Measurements from ENCODE around the gene NXPE3. TPM values are rescaled to one million over a fixed set of nuclear protein-coding genes. Genes with fewer than 3 reads are reported as not detected.

The NXPE3 gene
- total and polyA plus RNA-seq, 10 of the 15 experiments (the other 5 are each of a cell fraction or from before 2014, with no cell fraction given), result 2.0 to 8.7 (median 5.2) TPM

DNA sequence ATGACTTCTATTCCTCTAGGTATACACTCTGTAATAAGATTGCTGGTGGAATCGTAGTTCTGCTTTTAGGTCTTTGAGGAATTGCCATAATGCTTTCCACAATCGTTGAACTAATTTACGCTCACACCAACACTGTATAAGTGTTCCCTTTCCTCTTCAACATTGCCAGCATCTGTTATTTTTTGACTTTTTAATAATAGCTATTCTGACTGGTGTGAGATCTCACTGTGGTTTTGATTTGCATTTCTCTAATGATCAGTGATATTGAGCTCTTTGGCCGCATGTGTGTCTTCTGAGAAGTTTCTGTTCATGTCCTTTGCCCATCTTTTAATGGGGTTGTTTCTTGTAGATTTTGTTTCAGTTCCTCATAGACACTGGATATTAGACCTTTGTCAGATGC is 12.8 kb downstream of the NXPE3 start (continued):
- TF ChIP-seq, protein P1, sequence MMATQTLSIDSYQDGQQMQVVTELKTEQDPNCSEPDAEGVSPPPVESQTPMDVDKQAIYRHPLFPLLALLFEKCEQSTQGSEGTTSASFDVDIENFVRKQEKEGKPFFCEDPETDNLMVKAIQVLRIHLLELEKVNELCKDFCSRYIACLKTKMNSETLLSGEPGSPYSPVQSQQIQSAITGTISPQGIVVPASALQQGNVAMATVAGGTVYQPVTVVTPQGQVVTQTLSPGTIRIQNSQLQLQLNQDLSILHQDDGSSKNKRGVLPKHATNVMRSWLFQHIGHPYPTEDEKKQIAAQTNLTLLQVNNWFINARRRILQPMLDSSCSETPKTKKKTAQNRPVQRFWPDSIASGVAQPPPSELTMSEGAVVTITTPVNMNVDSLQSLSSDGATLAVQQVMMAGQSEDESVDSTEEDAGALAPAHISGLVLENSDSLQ (IDR thresholded peaks at IDR 0.05), result peak; percentile 21; the same call in 1 of the 2 replicates
- TF ChIP-seq KDM1A (IDR thresholded peaks at IDR 0.05; ENCODE audit: borderline replicate concordance) (0 out of 2 replicates have a peak, but pooled peaks have one; percentile 11), SIN3A (IDR thresholded peaks at IDR 0.05; ENCODE audit: low read depth, low read length) (no peak), E4F1 (IDR thresholded peaks at IDR 0.05; ENCODE audit: borderline replicate concordance, partially characterized antibody) (no peak), HCFC1 (IDR thresholded peaks at IDR 0.05; ENCODE audit: low read length) (no peak), CHD1 (IDR thresholded peaks at IDR 0.05; ENCODE audit: low read depth, low read length) (no peak), BMI1 (IDR thresholded peaks at IDR 0.05; ENCODE audit: borderline replicate concordance) (peak; percentile 80; the same call in 1 of the 2 replicates), YBX1 (IDR thresholded peaks at IDR 0.05) (no peak), LARP7 (IDR thresholded peaks at IDR 0.05) (no peak), NFYA (IDR thresholded peaks at IDR 0.05; ENCODE audit: borderline replicate concordance, low read depth, low read length) (no peak), E2F4 (IDR thresholded peaks at IDR 0.05; ENCODE audit: low read depth, low read length) (no peak), PBX3 (IDR thresholded peaks at IDR 0.05; ENCODE audit: insufficient replicate concordance, low read depth, low read length) (no peak), EED (IDR thresholded peaks at IDR 0.05; ENCODE audit: low read depth) (no peak), HDAC2 (IDR thresholded peaks at IDR 0.05) (no peak), ZSCAN29 (IDR thresholded peaks at IDR 0.05) (no peak; the same call in 1 of the 2 replicates), SREBF1 (IDR thresholded peaks at IDR 0.05; ENCODE audit: low read length) (no peak), HDAC6 (IDR thresholded peaks at IDR 0.05; ENCODE audit: unreplicated experiment) (no peak), RUNX3 (IDR thresholded peaks at IDR 0.05; ENCODE audit: low read length) (peak; percentile 91), REST (IDR thresholded peaks at IDR 0.05; ENCODE audit: low read depth, low read length) (no peak), CBX3 (IDR thresholded peaks at IDR 0.05; ENCODE audit: borderline replicate concordance, low read depth) (no peak), BCL11A (IDR thresholded peaks at IDR 0.05; ENCODE audit: low read depth, low read length) (peak; percentile 90), MYC (IDR thresholded peaks at IDR 0.05; ENCODE audit: insufficient read depth, insufficient read length, insufficient replicate concordance, low read length, severe bottlenecking) (no peak), NRF1 (conservative IDR thresholded peaks at IDR 0.05; ENCODE audit: low read depth, low read length) (no peak), FOS (IDR thresholded peaks at IDR 0.05; ENCODE audit: borderline replicate concordance, extremely low read depth, insufficient read length) (no peak)
